H9 (cell line): ENCODE measurements around the gene CLIC3. TPM values are rescaled to one million over a fixed set of nuclear protein-coding genes. Genes with fewer than 3 reads are reported as not detected.

ENCODE experiments used
- DNase-seq: peaks from one replicate; pipeline ENCODE4 v3.0.0-alpha.2; 2017
- H2AFZ ChIP-seq: one replicate; pipeline ENCODE4 v1.6.1; 2013; ENCODE audit warnings: mild to moderate bottlenecking, low read length, control low read depth, moderate library complexity
- H2AK5ac ChIP-seq: 2 replicates; pipeline ENCODE4 v1.6.1; 2013; ENCODE audit warnings: low read length, control low read depth, mixed read lengths; ENCODE audit not compliant: insufficient read length
- H2BK120ac ChIP-seq: one replicate; pipeline ENCODE4 v1.6.1; 2013; ENCODE audit warnings: low read depth, mild to moderate bottlenecking, low read length, control low read depth, inconsistent platforms; ENCODE audit not compliant: poor library complexity, severe bottlenecking
- H2BK12ac ChIP-seq: 2 replicates; pipeline ENCODE4 v1.6.1; 2013; ENCODE audit warnings: low read length, control low read depth, mixed read lengths, low read depth; ENCODE audit not compliant: insufficient read length
- H2BK15ac ChIP-seq: 2 replicates; pipeline ENCODE4 v1.6.1; 2013; ENCODE audit warnings: low read depth, low read length, control low read depth
- H2BK20ac ChIP-seq: one replicate; pipeline ENCODE4 v1.6.1; 2013; ENCODE audit warnings: low read depth, mild to moderate bottlenecking, low read length, control low read depth, inconsistent platforms; ENCODE audit not compliant: poor library complexity, severe bottlenecking
- H2BK5ac ChIP-seq: 2 replicates; pipeline ENCODE4 v1.6.1; 2013; ENCODE audit warnings: low read length, control low read depth, mixed read lengths; ENCODE audit not compliant: insufficient read length
- H3K14ac ChIP-seq: 2 replicates; pipeline ENCODE4 v1.6.1; 2013; ENCODE audit warnings: low read length, control low read depth; ENCODE audit not compliant: insufficient read depth
- H3K18ac ChIP-seq: 2 replicates; pipeline ENCODE4 v1.6.1; 2013; ENCODE audit warnings: low read depth, mild to moderate bottlenecking, mixed read lengths, low read length, control low read depth; ENCODE audit not compliant: insufficient read length
- H3K23ac ChIP-seq: 2 replicates; pipeline ENCODE4 v1.6.1; 2013; ENCODE audit warnings: low read length, control low read depth, mixed read lengths, low read depth; ENCODE audit not compliant: insufficient read length
- H3K23me2 ChIP-seq: 2 replicates; pipeline ENCODE4 v1.6.1; 2013; ENCODE audit warnings: low read depth, mild to moderate bottlenecking, mixed read lengths, low read length, control low read depth; ENCODE audit not compliant: insufficient read length, poor library complexity, severe bottlenecking
- H3K27ac ChIP-seq: 2 replicates; pipeline ENCODE4 v1.5.1; 2013; ENCODE audit warnings: low read length, control low read depth, mixed read lengths, low read depth; ENCODE audit not compliant: insufficient read length
- H3K27me3 ChIP-seq: 2 replicates; pipeline ENCODE4 v1.6.1; 2013; ENCODE audit warnings: low read length, control low read depth, inconsistent platforms; ENCODE audit not compliant: insufficient read depth
- H3K4ac ChIP-seq: 2 replicates; pipeline ENCODE4 v1.6.1; 2013; ENCODE audit warnings: low read depth, mild to moderate bottlenecking, control low read depth, inconsistent platforms, low read length, moderate library complexity
- H3K4me1 ChIP-seq: 2 replicates; pipeline ENCODE4 v1.6.1; 2013; ENCODE audit warnings: low read length, control low read depth, inconsistent platforms; ENCODE audit not compliant: insufficient read depth
- H3K4me2 ChIP-seq: 2 replicates; pipeline ENCODE4 v1.6.1; 2013; ENCODE audit warnings: low read length, control low read depth, mixed read lengths; ENCODE audit not compliant: insufficient read length, insufficient read depth
- H3K56ac ChIP-seq: 2 replicates; pipeline ENCODE4 v1.6.1; 2013; ENCODE audit warnings: low read depth, mild to moderate bottlenecking, mixed read lengths, low read length, control low read depth; ENCODE audit not compliant: insufficient read length
- H3K79me1 ChIP-seq: 2 replicates; pipeline ENCODE4 v1.6.1; 2013; ENCODE audit warnings: low read depth, mild to moderate bottlenecking, moderate library complexity, low read length, control low read depth, inconsistent platforms; ENCODE audit not compliant: insufficient read depth, poor library complexity, severe bottlenecking
- H3K79me2 ChIP-seq: 2 replicates; pipeline ENCODE4 v1.6.1; 2013; ENCODE audit warnings: low read length, control low read depth, inconsistent platforms; ENCODE audit not compliant: insufficient read depth
- H3K9ac ChIP-seq: 2 replicates; pipeline ENCODE4 v1.6.1; 2013; ENCODE audit warnings: low read length, control low read depth, mixed read lengths; ENCODE audit not compliant: insufficient read length; ENCODE audit errors: extremely low read depth
- H3K9me3 ChIP-seq: one replicate; pipeline ENCODE4 v1.6.1; 2013; ENCODE audit warnings: low read depth, low read length, inconsistent platforms; ENCODE audit not compliant: control insufficient read depth
- H3T11ph ChIP-seq: one replicate; pipeline ENCODE4 v1.6.1; 2013; ENCODE audit warnings: mild to moderate bottlenecking, low read length, control low read depth, inconsistent platforms
- H4K20me1 ChIP-seq: one replicate; pipeline ENCODE4 v1.6.1; 2013; ENCODE audit not compliant: control insufficient read depth, insufficient read length, insufficient read depth
- H4K5ac ChIP-seq: 2 replicates; pipeline ENCODE4 v1.6.1; 2013; ENCODE audit warnings: low read depth, mild to moderate bottlenecking, mixed read lengths, low read length, control low read depth; ENCODE audit not compliant: insufficient read length
- H4K8ac ChIP-seq: replicated peaks from 2 replicates; pipeline ENCODE4 v1.6.1; 2013; ENCODE audit warnings: low read length, control low read depth, mixed read lengths, low read depth; ENCODE audit not compliant: insufficient read length
- H4K91ac ChIP-seq: 2 replicates; pipeline ENCODE4 v1.6.1; 2013; ENCODE audit warnings: low read depth, mild to moderate bottlenecking, moderate library complexity, mixed read lengths, low read length, control low read depth; ENCODE audit not compliant: insufficient read length
- H3K27ac Mint-ChIP-seq, 3 experiments: 2 replicates in 2 of 3; 3 replicates in 1 of 3; pipeline ENCODE4 v1.8.0; 2020 to 2021; ENCODE audit warnings: mixed read lengths in 3 of 3, mild to moderate bottlenecking in 1 of 3, moderate library complexity in 1 of 3
- H3K27me3 Mint-ChIP-seq: 2 replicates; pipeline ENCODE4 v1.8.0; 2021; ENCODE audit warnings: low read depth, mild to moderate bottlenecking, moderate library complexity, mixed read lengths
- H3K36me3 Mint-ChIP-seq, 3 experiments: 2 replicates in 2 of 3; 3 replicates in 1 of 3; pipeline ENCODE4 v1.8.0; 2020 to 2021; ENCODE audit warnings: low read depth in 3 of 3, mixed read lengths in 3 of 3; ENCODE audit not compliant: insufficient read depth in 1 of 3
- H3K4me1 Mint-ChIP-seq, 2 experiments: 2 replicates each; pipeline ENCODE4 v1.8.0; 2020; ENCODE audit warnings: mixed read lengths in 2 of 2
- H3K4me3 Mint-ChIP-seq, 2 experiments: 2 replicates in 1 of 2; 3 replicates in 1 of 2; pipeline ENCODE4 v1.8.0; 2020 to 2021; ENCODE audit warnings: mild to moderate bottlenecking in 2 of 2, mixed read lengths in 2 of 2, moderate library complexity in 1 of 2
- H3K9me3 Mint-ChIP-seq, 2 experiments: 2 replicates in 1 of 2; 3 replicates in 1 of 2; pipeline ENCODE4 v1.8.0; 2020; ENCODE audit warnings: mild to moderate bottlenecking in 2 of 2, mixed read lengths in 2 of 2, moderate library complexity in 1 of 2
- WGBS: extraction: QIAGEN DNeasy Blood & Tissue Kit; methylation state at CpG from one replicate; pipeline ENCODE4 v1.1.7; 2013; ENCODE audit warnings: missing lambda C conversion rate, low lambda C conversion rate, mixed read lengths; ENCODE audit not compliant: insufficient read length; ENCODE audit errors: extremely low coverage; 5-methylcytosine and 5-hydroxymethylcytosine counted together
- total RNA-seq: library from RNA; stranded (reverse); gene quantifications from 2 replicates; pipeline ENCODE4 v1.2.1, GENCODE V29; 2021
- TF ChIP-seq, protein P1 (sequence below): fragments of 200-600 bp; sonication (generic); conservative IDR thresholded peaks from 3 replicates; pipeline ENCODE4 v1.8.0; 2021; ENCODE audit warnings: antibody characterized with exemption, mild to moderate bottlenecking

CLIC3 gene
- total RNA-seq, 1 experiment from 2014 or later, result 0.31 TPM

- no peak within 1 kb of the TSS for H2BK120ac ChIP-seq
- Mint-ChIP-seq H3K27me3 (peaks cover 34% of the 10 kb centered on the region), H3K4me1 (peaks cover 0 to 8% of the 10 kb centered on the region in 2 experiments; a peak in 2 of 4 replicates), H3K9me3 (no peaks in the 10 kb centered on the region), H3K4me3 (no peak within 1 kb of the TSS), H3K27ac (no peak within 1 kb of the TSS; a peak in 1 of 7 replicates), H3K36me3 (no peaks in the 10 kb centered on the region)
- H2BK5ac ChIP-seq, result no peak within 1 kb of the TSS
- DNase-seq, result no peak
- no peaks in the 10 kb centered on the region for H3K4me1 ChIP-seq
- peaks cover 9% of the 10 kb centered on the region for H3K23me2 ChIP-seq
- WGBS, result no CpG with 5 or more reads among the region's 16 CpGs
- no peaks in the 10 kb centered on the region for H3K79me1 ChIP-seq
- no peak within 1 kb of the TSS for H3K18ac ChIP-seq
- H4K91ac ChIP-seq, result no peak within 1 kb of the TSS
- TF ChIP-seq, protein P1, sequence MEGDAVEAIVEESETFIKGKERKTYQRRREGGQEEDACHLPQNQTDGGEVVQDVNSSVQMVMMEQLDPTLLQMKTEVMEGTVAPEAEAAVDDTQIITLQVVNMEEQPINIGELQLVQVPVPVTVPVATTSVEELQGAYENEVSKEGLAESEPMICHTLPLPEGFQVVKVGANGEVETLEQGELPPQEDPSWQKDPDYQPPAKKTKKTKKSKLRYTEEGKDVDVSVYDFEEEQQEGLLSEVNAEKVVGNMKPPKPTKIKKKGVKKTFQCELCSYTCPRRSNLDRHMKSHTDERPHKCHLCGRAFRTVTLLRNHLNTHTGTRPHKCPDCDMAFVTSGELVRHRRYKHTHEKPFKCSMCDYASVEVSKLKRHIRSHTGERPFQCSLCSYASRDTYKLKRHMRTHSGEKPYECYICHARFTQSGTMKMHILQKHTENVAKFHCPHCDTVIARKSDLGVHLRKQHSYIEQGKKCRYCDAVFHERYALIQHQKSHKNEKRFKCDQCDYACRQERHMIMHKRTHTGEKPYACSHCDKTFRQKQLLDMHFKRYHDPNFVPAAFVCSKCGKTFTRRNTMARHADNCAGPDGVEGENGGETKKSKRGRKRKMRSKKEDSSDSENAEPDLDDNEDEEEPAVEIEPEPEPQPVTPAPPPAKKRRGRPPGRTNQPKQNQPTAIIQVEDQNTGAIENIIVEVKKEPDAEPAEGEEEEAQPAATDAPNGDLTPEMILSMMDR, result no peak
- no peaks in the 10 kb centered on the region for H3K9me3 ChIP-seq
- no peak within 1 kb of the TSS for H3K9ac ChIP-seq
- H2AK5ac ChIP-seq, result no peak within 1 kb of the TSS
- no peak within 1 kb of the TSS for H3K56ac ChIP-seq
- H2BK20ac ChIP-seq, result no peak within 1 kb of the TSS
- no peaks in the 10 kb centered on the region for H3K79me2 ChIP-seq
- H4K20me1 ChIP-seq, result peaks cover 2% of the 10 kb centered on the region
- H3K4me2 ChIP-seq, result no peak within 1 kb of the TSS
- no peak within 1 kb of the TSS for H3K23ac ChIP-seq
- H3K14ac ChIP-seq, result no peak within 1 kb of the TSS; the same call in 1 of the 2 replicates
- H2BK12ac ChIP-seq, result no peak within 1 kb of the TSS
- H2AFZ ChIP-seq, result no peak within 1 kb of the TSS
- no peaks in the 10 kb centered on the region for H3K27me3 ChIP-seq
- no peak within 1 kb of the TSS for H3K27ac ChIP-seq
- H4K5ac ChIP-seq, result no peak within 1 kb of the TSS
- no peak within 1 kb of the TSS for H3T11ph ChIP-seq
- no peak within 1 kb of the TSS for H4K8ac ChIP-seq
- no peak within 1 kb of the TSS for H2BK15ac ChIP-seq
- H3K4ac ChIP-seq, result no peak within 1 kb of the TSS
These were observed 35.7 kb upstream of the CLIC3 start, which contains the start of gene FUT7 for GRCh38 chr9:137031904-137032640. Gene FUT7, minus strand, starts transcription at chr9:137032088. Its CDS starts 97 bp downstream, at chr9:137031991.
